ENCODE measurements around the gene DAB1.

The DAB1 gene

GRCh38 chr1:57463343-57463742, 39.5 kb upstream of the DAB1 start:
- peak overlapping the region; percentile 88 for H3K27ac ChIP-seq
- TF ChIP-seq, protein P1, sequence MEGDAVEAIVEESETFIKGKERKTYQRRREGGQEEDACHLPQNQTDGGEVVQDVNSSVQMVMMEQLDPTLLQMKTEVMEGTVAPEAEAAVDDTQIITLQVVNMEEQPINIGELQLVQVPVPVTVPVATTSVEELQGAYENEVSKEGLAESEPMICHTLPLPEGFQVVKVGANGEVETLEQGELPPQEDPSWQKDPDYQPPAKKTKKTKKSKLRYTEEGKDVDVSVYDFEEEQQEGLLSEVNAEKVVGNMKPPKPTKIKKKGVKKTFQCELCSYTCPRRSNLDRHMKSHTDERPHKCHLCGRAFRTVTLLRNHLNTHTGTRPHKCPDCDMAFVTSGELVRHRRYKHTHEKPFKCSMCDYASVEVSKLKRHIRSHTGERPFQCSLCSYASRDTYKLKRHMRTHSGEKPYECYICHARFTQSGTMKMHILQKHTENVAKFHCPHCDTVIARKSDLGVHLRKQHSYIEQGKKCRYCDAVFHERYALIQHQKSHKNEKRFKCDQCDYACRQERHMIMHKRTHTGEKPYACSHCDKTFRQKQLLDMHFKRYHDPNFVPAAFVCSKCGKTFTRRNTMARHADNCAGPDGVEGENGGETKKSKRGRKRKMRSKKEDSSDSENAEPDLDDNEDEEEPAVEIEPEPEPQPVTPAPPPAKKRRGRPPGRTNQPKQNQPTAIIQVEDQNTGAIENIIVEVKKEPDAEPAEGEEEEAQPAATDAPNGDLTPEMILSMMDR (conservative IDR thresholded peaks at IDR 0.05): no peak

GRCh38 chr1:57461405-57461804, 37.5 kb upstream of the DAB1 start:
- TF ChIP-seq, protein P1 (conservative IDR thresholded peaks at IDR 0.05): no peak

DNA sequence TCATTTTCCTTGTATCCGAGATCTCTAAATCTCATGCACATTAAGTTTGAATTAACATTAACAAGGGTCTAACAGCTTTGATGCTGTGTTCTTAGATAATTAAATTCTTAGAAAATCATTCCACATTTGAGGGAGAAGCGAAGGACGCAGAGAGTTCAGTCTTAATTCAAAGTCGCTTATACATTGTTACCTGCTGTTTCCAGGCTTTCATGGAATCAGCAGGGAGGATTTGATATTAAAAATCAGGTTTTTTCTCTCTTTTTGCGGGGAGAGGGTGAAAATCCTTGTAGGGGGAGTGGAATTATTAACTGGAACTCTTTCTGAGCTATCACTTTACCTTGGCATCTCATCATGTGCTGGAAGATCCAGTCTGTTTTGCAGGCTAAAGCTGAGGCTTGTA, 27.7 kb upstream of the DAB1 start:
- TF ChIP-seq, protein P1 (conservative IDR thresholded peaks at IDR 0.05): no peak
- H3K27ac ChIP-seq: no peak overlapping the region

More at GRCh38 chr1:57461405-57461804, 37.5 kb upstream of the DAB1 start:
- H3K27ac ChIP-seq: peak overlapping the region; percentile 88

GRCh38 chr1:57450981-57451380, 27.1 kb upstream of the DAB1 start:
- TF ChIP-seq, protein P1 (conservative IDR thresholded peaks at IDR 0.05): no peak
- no peak overlapping the region for H3K27ac ChIP-seq

DNA sequence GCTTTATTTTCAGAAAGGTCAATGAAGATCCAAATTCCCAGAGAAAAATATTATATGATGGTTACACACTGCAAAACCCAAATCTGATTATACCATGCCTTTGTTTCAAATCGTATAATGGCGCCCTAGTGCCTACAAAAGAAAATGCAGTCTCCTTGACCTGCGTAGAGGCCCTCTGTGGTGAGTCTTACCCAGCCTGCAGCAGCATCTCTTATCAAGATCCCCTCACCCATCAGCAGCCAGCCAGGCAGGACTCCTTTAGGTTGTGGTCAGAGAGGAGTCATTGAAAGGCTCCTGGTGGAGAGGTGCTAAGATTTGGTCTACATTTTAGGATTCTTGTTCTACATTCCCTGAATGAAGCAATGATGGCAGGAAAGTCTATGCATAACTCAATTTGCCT, 23.7 kb upstream of the DAB1 start:
- H3K27ac ChIP-seq: no peak overlapping the region
- TF ChIP-seq, protein P1 (conservative IDR thresholded peaks at IDR 0.05): no peak

GRCh38 chr1:57443004-57443403, 19.1 kb upstream of the DAB1 start:
- no peak overlapping the region for H3K27ac ChIP-seq
- TF ChIP-seq, protein P1 (conservative IDR thresholded peaks at IDR 0.05): no peak

- TF ChIP-seq, protein P1 (conservative IDR thresholded peaks at IDR 0.05): no peak
These were observed 16.2 kb upstream of the DAB1 start for GRCh38 chr1:57440096-57440495.

GRCh38 chr1:57431400-57431799, 7.5 kb upstream of the DAB1 start:
- H3K27ac ChIP-seq: no peak overlapping the region
- TF ChIP-seq, protein P1 (conservative IDR thresholded peaks at IDR 0.05): no peak

More at GRCh38 chr1:57440096-57440495, 16.2 kb upstream of the DAB1 start:
- H3K27ac ChIP-seq: no peak overlapping the region

Data from VCaP (cell line).